NCI-H69 (cell line): ENCODE results near the gene CTIF.

ENCODE experiments used
- DNase-seq: peaks from one replicate; lab custom pipeline; 2025; lab: John Stamatoyannopoulos, UW

Gene CTIF

GRCh38 chr18:48901145-48902022 lies 362.6 kb downstream of the CTIF start:
- no peak for DNase-seq

DNA sequence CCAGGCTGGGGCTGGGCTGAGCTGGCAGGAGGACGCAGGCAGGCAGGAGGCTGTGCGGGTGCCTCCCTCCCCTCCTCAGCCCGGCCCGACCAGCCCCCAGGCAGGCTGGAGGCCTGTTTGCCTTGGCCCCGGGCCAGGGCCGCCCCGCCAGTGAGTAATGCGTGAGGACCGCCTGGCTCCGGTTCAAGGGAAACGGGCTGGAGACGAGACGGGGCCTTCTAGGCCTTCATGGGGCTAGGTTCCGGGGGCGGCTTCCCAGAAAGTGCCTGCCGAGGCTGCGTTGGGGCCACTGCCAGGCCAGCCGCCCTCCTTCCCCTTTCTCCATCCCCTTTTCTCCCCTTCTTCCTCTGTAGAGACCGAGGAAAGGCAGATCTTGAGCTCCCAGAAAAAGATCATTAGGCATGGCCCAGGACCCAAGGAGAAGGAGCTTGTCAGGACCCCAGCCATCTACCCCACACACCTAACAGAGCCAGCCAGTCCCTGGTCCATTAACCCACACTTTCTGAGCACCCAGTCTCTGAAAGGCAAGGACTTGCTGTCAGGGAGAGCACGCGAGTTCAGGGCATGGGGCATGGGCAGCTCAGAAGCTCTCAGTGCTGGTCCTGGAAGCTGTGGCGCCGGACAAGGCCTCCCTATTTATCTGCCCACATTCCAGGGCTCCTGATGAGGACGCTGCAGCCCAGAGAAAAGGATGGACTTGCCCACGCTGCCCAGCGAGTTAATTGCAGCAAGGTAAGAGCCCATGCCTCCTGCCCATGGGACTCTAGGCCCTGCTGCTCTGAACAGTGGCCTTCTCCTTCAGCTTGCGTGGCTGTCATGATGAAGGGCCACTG lies 363.4 kb downstream of the CTIF start:
- DNase-seq: peak; percentile 99

- DNase-seq: no peak
Observed at GRCh38 chr18:48902856-48903601, 364.2 kb downstream of the CTIF start.

DNA sequence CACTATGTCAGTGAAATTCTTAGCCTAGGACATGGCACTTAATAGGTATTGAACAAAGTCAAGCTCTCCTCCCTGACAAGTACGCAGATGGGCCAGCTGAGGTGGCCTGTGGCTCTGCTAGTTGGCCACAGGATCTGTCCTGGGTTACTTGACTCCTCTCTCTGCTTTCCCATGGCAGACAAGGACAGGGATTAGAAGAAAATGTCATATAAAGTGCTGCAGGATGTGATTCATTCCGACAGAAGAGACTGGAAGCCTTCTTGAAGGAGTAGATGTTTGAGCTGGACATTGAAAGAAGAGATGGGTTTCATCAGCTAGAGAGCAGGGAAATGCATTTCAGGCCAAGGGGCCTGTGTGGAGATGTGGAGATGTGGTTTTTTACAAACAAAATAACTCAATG lies 365.3 kb downstream of the CTIF start:
- no peak for DNase-seq

DNA sequence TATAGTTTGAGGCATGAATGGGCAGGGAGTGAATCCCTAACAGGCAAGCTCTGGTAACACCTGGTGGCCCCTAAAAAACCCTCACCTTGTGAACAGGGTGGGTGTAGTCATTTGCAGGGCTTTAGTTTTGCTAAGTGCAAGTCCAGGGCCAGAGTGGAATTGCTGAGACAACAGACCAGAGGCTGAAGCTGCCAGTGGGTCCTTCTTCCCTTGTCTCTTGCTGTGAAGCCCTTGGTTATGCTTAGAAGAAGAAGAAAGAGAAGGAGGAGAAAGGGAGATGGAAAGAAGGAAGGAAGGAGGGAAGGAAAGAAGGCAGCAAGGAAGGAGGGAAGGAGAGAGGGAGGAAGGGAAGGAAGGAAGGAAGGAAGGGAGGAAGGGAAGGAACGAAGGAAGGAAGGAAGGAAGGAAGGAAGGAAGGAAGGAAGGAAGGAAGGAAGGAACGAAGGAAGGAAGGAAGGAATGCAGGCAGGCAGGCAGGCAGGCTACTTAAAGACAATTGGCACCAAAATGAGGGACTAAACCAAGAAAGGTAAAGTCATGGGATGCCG lies 366.1 kb downstream of the CTIF start:
- no peak for DNase-seq

DNA sequence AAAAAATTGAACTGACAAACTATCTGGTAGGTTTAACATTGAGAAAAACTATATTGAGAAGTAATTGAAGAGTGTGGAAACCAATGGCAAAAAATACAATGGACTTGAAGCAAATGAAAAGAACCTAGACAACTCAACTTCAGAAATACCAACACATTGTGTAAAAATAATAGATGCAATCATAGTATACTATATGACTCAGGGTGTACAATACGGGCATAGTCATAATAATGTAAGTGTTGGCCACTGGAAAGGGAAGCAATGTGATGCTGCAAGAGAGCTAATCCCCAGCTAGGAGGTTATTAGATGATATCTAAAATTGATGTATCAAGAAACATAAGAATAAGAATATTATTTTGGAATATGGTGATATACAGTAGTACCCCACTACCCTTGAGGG lies 366.7 kb downstream of the CTIF start:
- DNase-seq: no peak

DNA sequence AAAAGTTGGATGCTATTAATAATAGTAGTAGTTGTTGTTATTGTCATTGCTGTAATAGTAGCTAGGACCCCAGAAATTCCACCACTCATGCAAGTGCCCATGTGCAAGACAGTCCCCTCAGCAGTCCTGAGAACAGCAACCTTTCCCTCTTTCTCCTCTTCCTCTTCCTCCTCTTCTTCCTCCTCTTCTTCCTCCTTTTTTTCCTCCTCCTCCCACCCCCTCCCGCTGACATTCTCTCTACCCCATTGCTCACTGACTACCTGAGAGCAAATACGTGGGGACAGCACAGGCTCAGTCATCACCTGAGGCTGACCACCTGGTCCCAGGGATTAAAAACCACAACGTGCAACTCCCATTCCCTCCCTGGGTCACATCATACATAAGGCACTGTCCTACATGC lies 370.1 kb downstream of the CTIF start:
- DNase-seq: no peak

- DNase-seq: no peak
Observed at GRCh38 chr18:48909721-48910120, 370.9 kb downstream of the CTIF start.

GRCh38 chr18:48910972-48911545 lies 372.2 kb downstream of the CTIF start:
- peak; percentile 37 for DNase-seq
